ENCODE measurements around the gene LGALS4.
"Not testable (repeated sequence)": the region's sequence is repeated elsewhere in the genome, so short reads cannot be mapped to it uniquely, and the experiment has no call there.

The LGALS4 gene

DNA sequence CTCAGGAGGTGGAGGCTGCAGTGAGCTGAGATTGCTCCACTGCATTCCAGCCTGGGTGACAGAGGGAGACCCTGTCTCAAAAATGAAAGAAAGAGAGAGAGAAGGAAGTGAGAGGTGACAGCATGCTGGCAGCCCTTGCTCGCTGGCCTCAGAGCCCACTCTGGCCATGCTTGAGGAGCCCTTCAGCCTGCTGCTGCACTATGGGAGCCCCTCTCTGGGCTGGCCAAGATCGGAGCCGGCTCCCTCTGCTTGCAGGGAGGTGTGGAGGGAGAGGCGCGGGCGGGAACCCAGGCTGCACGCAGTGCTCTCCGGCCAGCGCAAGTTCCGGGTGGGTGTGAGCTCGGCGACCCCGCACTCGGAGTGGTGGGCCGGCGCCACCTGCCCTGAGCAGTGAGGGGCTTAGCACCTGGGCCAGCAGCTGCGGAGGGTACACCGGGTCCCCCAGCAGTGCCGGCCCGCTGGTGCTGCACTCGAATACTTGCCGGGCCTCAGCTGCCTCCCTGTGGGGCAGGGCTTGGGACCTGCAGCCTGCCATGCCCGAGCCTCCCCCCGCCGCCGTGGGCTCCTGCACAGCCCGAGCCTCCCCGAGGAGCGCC is 8.6 kb upstream of the LGALS4 start:
- DNase-seq (ENCODE audit: low read depth), result not testable (repeated sequence)

DNA sequence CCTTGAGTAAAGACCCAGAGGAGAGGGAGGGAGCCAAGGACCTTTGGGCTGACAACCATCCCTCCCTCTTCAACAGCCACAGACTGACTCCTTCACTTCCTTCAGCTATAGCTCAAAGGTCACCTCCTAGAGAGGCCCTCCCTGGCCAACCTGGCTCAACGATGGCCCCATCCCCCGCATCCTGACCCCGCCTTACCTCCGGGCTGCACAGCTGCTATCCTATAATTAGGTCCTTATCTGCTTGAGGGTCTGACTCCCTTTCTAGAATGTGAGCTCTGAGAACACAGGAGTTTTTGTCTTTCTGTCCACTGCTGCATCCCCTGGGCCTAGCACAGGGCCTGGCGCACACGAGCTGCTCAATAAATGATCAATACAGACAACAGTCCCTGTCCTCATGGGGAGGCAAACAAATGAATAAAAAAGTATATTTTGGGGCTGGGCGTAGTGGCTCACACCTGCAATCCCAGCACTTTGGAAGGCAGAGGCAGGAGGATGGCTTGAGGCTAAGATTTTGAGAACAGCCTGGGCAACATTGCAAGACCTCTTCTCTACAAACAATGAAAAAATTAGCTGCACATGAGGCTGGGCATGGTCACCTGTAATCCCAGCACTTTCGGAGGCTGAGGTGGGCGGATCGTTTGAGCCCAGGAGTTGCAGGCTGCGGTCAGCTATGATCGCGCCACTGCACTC is 6.6 kb upstream of the LGALS4 start:
- no peak for DNase-seq (ENCODE audit: low read depth)

GRCh38 chr19:38817081-38817480 is 4.3 kb upstream of the LGALS4 start:
- no peak for DNase-seq (ENCODE audit: low read depth)

GRCh38 chr19:38816131-38816750 is 3.5 kb upstream of the LGALS4 start:
- no peak for DNase-seq (ENCODE audit: low read depth)

- no peak for DNase-seq (ENCODE audit: low read depth)
Observed at GRCh38 chr19:38815059-38816001, 2.6 kb upstream of the LGALS4 start.

- not testable (repeated sequence) for DNase-seq (ENCODE audit: low read depth)
Observed at GRCh38 chr19:38813932-38814331, 1.2 kb upstream of the LGALS4 start.

GRCh38 chr19:38813323-38813722 is 578 bp upstream of the LGALS4 start:
- DNase-seq (ENCODE audit: low read depth), result no peak

- no peak for DNase-seq (ENCODE audit: low read depth)
Observed at GRCh38 chr19:38812009-38812840, 520 bp downstream of the LGALS4 start.

DNA sequence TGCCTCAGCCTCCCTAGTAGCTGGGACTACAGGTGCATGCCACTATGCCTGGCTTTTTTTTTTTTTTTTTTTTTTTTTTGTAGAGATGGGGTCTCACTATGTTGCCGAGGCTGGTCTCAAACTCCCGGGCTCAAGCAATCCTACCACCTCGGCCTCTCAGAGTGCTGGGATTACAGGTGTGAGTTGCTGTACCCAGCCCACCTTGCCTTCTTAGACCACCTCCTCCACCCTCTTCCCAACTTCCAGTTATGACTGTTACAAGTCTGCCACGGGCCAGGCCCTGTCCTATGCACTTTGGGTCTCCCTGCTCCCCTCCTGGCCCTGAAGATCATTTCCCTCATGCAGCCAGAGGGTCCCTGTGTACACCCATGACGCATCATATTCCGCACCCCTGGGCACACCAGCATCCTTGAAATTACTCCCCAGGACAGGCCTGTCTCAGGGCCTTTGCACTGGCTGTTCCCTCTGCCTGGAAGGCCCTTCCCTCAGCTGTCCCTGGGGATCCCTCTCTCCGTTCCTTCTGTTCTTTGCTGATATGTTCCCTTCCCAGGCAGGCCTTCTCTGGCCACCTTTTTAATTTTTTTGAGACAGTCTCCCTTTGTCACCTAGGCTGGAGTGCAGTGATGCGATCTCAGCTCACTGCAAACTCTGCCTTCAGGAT is 3.0 kb downstream of the LGALS4 start:
- no peak for DNase-seq (ENCODE audit: low read depth)

GRCh38 chr19:38808741-38809140 is 4.0 kb downstream of the LGALS4 start:
- no peak for DNase-seq (ENCODE audit: low read depth)

DNA sequence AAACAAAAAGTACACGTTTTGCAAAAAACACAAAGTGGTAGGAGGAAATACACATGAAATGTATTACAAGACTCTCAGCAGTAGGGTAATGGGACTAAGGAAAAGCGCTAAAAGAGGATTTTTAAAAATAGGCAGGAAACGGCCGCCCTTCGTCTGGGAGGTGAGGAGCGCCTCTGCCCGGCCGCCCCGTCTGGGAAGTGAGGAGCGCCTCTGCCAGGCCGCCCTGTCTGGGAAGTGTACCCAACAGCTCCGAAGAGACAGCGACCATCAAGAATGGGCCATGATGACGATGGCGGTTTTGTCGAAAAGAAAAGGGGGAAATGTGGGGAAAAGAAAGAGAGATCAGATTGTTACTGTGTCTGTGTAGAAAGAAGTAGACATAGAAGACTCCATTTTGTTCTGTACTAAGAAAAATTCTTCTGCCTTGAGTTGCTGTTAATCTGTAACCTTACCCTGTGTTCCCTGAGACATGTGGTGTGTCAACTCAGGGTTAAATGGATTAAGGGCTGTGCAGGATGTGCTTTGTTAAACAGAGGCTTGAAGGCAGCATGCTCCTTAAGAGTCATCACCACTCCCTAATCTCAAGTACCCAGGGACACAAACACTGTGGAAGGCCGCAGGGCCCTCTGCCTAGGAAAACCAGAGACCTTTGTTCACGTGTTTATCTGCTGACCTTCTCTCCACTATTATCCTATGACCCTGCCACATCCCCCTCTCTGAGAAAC is 5.2 kb downstream of the LGALS4 start:
- not testable (repeated sequence) for DNase-seq (ENCODE audit: low read depth)

GRCh38 chr19:38806371-38806770 is 6.4 kb downstream of the LGALS4 start:
- no peak for DNase-seq (ENCODE audit: low read depth)

DNA sequence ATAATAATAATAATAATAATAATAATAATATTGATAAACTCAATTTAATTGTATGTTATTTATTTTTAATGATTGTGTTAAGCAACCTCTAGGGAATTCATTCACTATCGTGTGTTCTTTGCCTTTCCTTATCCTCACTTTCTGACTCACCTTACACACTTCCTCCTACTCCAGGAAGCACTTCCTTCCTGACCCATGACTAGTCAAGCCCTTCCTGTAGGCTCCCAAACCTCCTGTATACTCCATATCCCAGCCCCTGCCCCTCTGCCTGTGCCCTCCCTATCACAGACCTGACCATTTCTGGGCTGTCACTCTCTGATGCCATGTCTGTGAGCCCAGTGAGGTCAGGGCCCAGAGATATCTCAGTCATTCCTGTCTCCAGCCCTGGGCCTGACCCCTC is 7.6 kb downstream of the LGALS4 start:
- DNase-seq (ENCODE audit: low read depth), result no peak

- no peak for DNase-seq (ENCODE audit: low read depth)
Observed at GRCh38 chr19:38803543-38803942, 9.2 kb downstream of the LGALS4 start.

GRCh38 chr19:38801359-38802095 is 11.2 kb downstream of the LGALS4 start:
- DNase-seq (ENCODE audit: low read depth), result no peak

DNA sequence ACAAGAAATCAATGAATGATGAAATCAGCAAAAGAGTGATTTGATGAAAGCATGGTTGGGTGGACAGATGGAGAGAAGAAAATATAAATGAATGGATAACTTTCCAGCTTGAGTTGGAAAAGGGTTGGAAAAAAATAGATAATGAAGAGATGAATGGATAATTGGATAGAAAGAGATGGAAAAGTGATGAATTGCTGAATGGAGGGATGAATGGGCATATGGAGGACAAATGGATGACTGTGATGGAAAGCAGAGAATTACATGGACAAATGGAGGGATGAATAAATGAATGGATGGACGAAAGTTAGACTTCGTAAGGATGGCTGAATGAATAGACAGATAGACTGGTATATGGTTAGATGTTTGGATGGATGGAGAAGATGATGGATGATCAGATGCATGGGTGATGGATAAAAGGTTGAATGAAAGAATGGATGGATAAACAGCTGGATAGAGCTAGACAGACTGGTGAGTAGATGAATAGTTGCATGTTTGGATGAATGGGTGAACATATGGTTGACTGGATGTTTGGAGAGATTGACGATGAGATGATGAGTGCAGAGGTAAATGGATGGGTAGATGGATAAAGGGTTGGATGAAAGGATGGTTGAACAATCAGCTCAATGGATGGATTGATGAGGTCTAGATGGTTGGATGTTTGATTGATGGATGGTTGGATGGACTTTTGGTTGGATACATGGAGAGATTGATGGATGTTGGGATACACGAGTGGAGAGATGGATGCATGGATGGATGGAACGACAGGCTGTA is 12.0 kb downstream of the LGALS4 start:
- no peak for DNase-seq (ENCODE audit: low read depth)

DNA sequence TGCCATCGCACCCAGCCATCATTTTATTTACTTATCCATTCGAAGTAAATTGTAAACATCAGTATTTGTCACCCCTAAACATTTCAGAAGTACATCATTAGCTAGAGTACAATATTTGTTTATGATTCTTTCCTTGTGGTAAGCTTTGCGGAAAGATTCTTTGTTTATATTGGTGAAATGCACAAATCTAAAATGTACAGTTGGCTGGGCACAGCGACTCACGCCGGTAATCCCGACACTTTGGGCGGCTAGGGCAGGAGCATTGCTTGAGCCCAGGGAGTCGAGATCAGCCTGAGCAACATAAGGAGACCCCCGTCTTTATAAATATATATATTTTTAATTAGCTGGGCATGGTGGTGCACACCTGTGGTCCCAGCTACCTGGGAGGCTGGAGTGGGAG is 13.6 kb downstream of the LGALS4 start:
- DNase-seq (ENCODE audit: low read depth), result no peak

- DNase-seq (ENCODE audit: low read depth), result not testable (repeated sequence)
Observed at GRCh38 chr19:38797781-38798180, 15.0 kb downstream of the LGALS4 start.

- DNase-seq (ENCODE audit: low read depth), result no peak
Observed at GRCh38 chr19:38796154-38796553, 16.6 kb downstream of the LGALS4 start.

Measured in GM04503 (cell line).